Pancreas (tissue), 10 donors: ENCODE data around the gene PMPCA. TPM values are rescaled to one million over a fixed set of nuclear protein-coding genes. Genes with fewer than 3 reads are reported as not detected.

Experiments
- ATAC-seq, 4 donors: fragments of 200-7000 bp; cut with Tn5 transposase; one replicate each; pipeline versions ENCODE4 v1.8.0 to v1.9.1; 2020; ENCODE audit warnings: mild to moderate bottlenecking in 4 of 4, moderate library complexity in 4 of 4
- DNase-seq, 6 donors: peaks; one replicate each; pipeline ENCODE4 v3.0.0-alpha.2; 2020
- FAIRE-seq: peaks from 2 replicates; lab custom pipeline; 2012; peaks lifted over from hg19 to GRCh38; lab: Jason Lieb, UNC
- H3K27ac ChIP-seq, 4 donors: fragments of 200-600 bp; sonication (generic); 1 replicate in 3 of 4; 2 replicates in 1 of 4; pipeline versions ENCODE4 v1.5.0 to v1.8.0; 2020
- H3K27me3 ChIP-seq, 4 donors: fragments of 200-600 bp; one replicate each; pipeline ENCODE4 v1.8.0; 2021
- H3K36me3 ChIP-seq, 3 donors: fragments of 200-600 bp; sonication (generic) in 1 of 3; one replicate each; pipeline versions ENCODE4 v1.5.0 to v1.8.0; 2020 to 2021
- H3K4me1 ChIP-seq, 3 donors: fragments of 200-600 bp; one replicate each; pipeline ENCODE4 v1.8.0; 2021
- H3K4me3 ChIP-seq, 4 donors: fragments of 200-600 bp; sonication (generic) in 2 of 4; one replicate each; pipeline versions ENCODE4 v1.5.0 to v1.8.0; 2020 to 2021
- H3K9me3 ChIP-seq, 4 donors: fragments of 200-600 bp; one replicate each; pipeline ENCODE4 v1.8.0; 2021
- CTCF ChIP-seq, 4 donors: fragments of 200-600 bp; sonication (generic) in 3 of 4; IDR thresholded peaks; one replicate each; pipeline versions ENCODE4 v1.5.0 to v1.8.0; 2021; ENCODE audit warnings: antibody characterized with exemption in 4 of 4
- WGBS, 2 donors: extraction: QIAGEN DNeasy Blood & Tissue Kit; methylation state at CpG; one replicate each; pipeline ENCODE4 v1.1.7; 2013; 5-methylcytosine and 5-hydroxymethylcytosine counted together
- intact Hi-C, 3 donors: fragments of 100-400 bp; cut with DNase I; formaldehyde crosslinking; loops; one replicate each; pipeline versions ENCODE4 v1.11.1 to v1.14.2; 2022
- polyA plus RNA-seq, 2 donors: library from polyadenylated mRNA; stranded (reverse); fragments of 200-250 nt; gene quantifications; one replicate each; pipeline ENCODE4 v1.2.3, GENCODE V29; 2013
- total RNA-seq, 6 donors: library from RNA; stranded (reverse); fragmentation: NEBNext Ultra II Directional in 4 of 6; extraction: Animal tissue kit (Norgen Biotek cat#: 25700) in 4 of 6; gene quantifications; one replicate each; pipeline versions ENCODE4 v1.2.1 to v1.2.4, GENCODE V29; 2021 to 2023
- donor health status: healthy with polysubstance abuse.
- donor health status: DM: no; HTN: no; CAD: no; lungs with moderate emphysema.
- donor health status: DM: no; HTN: no; CAD: no.
- donor health status: control.
- donor health status: control.
- donor health status: Bipolar disorder and iron deficiency.
- donor health status: DM: yes; HTN: yes; CAD: no.
- donor health status: DM: no; HTN: no; CAD: no.
- donor health status: DM: no; HTN: no; CAD: no.
- donor health status: DM: yes; HTN: yes; CAD: no.

PMPCA gene
- total and polyA plus RNA-seq, 8 donors, result 16.3 to 51.4 (median 19.5) TPM

GRCh38 chr9:136436055-136436634 is 25.7 kb downstream of the PMPCA start:
- Histone ChIP-seq H3K36me3 (peaks cover 0 to 12% (median 0%) of the 10 kb centered on the region in 3 donors), H3K4me1 (peaks cover 0 to 16% (median 5%) of the 10 kb centered on the region in 3 donors), H3K4me3 (no peak overlapping the region), H3K9me3 (no peaks in the 10 kb centered on the region), H3K27ac (no peak overlapping the region), H3K27me3 (no peaks in the 10 kb centered on the region)
- intact Hi-C loops, result no loop called here
- no peak for ATAC-seq
- DNase-seq, result peak in 1 of 6 donors; percentile 72
- TF ChIP-seq CTCF (IDR thresholded peaks at IDR 0.05), result no peak
- no peak for FAIRE-seq
- 93% methylated on average over 25 of the region's 25 CpGs for WGBS, 2 donors

- intact Hi-C loops, result no loop called here
- DNase-seq, result peak in 1 of 6 donors; percentile 43
Observed at GRCh38 chr9:136437430-136437829, 27.0 kb downstream of the PMPCA start.

GRCh38 chr9:136437839-136438547 is 27.5 kb downstream of the PMPCA start:
- peak overlapping the region; percentile 83 to 98 (median 94) for H3K4me3 ChIP-seq
- H3K36me3 ChIP-seq, result peaks cover 0 to 15% (median 6%) of the 10 kb centered on the region in 3 donors
- ATAC-seq, result no peak
- WGBS, 2 donors, result 60 to 63% methylated on average over 37 of the region's 37 CpGs
- no peak for FAIRE-seq
- peaks cover 0 to 16% (median 5%) of the 10 kb centered on the region in 3 donors for H3K4me1 ChIP-seq
- peak in 1 of 6 donors; percentile 25 for DNase-seq
- H3K27ac ChIP-seq, result no peak overlapping the region
- H3K9me3 ChIP-seq, result no peaks in the 10 kb centered on the region
- no peak for TF ChIP-seq CTCF (IDR thresholded peaks at IDR 0.05)
- intact Hi-C loops, result no loop called here
- H3K27me3 ChIP-seq, result no peaks in the 10 kb centered on the region

More at GRCh38 chr9:136437430-136437829, 27.0 kb downstream of the PMPCA start:
- Histone ChIP-seq H3K36me3 (peaks cover 0 to 14% (median under 1%) of the 10 kb centered on the region in 3 donors), H3K27ac (no peak overlapping the region), H3K27me3 (no peaks in the 10 kb centered on the region), H3K4me3 (peak overlapping the region in 1 of 4 donors; percentile 98), H3K9me3 (no peaks in the 10 kb centered on the region), H3K4me1 (peaks cover 0 to 16% (median 5%) of the 10 kb centered on the region in 3 donors)
- FAIRE-seq, result no peak
- WGBS, 2 donors, result 51 to 52% methylated on average over 8 of the region's 8 CpGs
- ATAC-seq, result no peak
- no peak for TF ChIP-seq CTCF (IDR thresholded peaks at IDR 0.05)

GRCh38 chr9:136438548-136439480 is 28.4 kb downstream of the PMPCA start:
- FAIRE-seq (no peak), ATAC-seq (peak; percentile 38 to 55 (median 40)), DNase-seq (peak; percentile 26 to 85 (median 51))
- Histone ChIP-seq H3K9me3 (no peaks in the 10 kb centered on the region), H3K27ac (no peak overlapping the region), H3K27me3 (no peaks in the 10 kb centered on the region), H3K4me1 (peaks cover 0 to 16% (median 5%) of the 10 kb centered on the region in 3 donors), H3K4me3 (peak overlapping the region; percentile 83 to 98 (median 94)), H3K36me3 (peaks cover 0 to 23% (median 10%) of the 10 kb centered on the region in 3 donors)
- no peak for TF ChIP-seq CTCF (IDR thresholded peaks at IDR 0.05)
- WGBS, 2 donors, result 1% methylated on average over 58 to 91 of the region's 91 CpGs
- intact Hi-C loops, result no loop called here
